Measurements from ENCODE around the gene METTL22. TPM values are rescaled to one million over a fixed set of nuclear protein-coding genes. Genes with fewer than 3 reads are reported as not detected.

The METTL22 gene, protein sequence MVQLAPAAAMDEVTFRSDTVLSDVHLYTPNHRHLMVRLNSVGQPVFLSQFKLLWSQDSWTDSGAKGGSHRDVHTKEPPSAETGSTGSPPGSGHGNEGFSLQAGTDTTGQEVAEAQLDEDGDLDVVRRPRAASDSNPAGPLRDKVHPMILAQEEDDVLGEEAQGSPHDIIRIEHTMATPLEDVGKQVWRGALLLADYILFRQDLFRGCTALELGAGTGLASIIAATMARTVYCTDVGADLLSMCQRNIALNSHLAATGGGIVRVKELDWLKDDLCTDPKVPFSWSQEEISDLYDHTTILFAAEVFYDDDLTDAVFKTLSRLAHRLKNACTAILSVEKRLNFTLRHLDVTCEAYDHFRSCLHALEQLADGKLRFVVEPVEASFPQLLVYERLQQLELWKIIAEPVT
- total RNA-seq: 10 to 100 TPM; 14.2 to 20.5 TPM
- polyA plus RNA-seq (ENCODE audit: insufficient read length in 2 of 2): 10 to 100 TPM; 21.8 to 31.2 TPM
- long read RNA-seq, donor 1, full-length matches to known transcripts: 6 of 6 reads
- long read RNA-seq, donor 1, partial matches to known transcripts: 0 of 6 reads
- long read RNA-seq, donor 1, other reads (novel, unspliced or antisense): 0 of 6 reads
- long read RNA-seq, donor 2, partial matches to known transcripts: 0 of 1 reads
- long read RNA-seq, donor 2, other reads (novel, unspliced or antisense): 0 of 1 reads
- long read RNA-seq, donor 3: 0 reads
- long read RNA-seq, donor 4, full-length matches to known transcripts: 3 of 3 reads
- long read RNA-seq, donor 4, partial matches to known transcripts: 0 of 3 reads
- long read RNA-seq, donor 4, other reads (novel, unspliced or antisense): 0 of 3 reads

DNA sequence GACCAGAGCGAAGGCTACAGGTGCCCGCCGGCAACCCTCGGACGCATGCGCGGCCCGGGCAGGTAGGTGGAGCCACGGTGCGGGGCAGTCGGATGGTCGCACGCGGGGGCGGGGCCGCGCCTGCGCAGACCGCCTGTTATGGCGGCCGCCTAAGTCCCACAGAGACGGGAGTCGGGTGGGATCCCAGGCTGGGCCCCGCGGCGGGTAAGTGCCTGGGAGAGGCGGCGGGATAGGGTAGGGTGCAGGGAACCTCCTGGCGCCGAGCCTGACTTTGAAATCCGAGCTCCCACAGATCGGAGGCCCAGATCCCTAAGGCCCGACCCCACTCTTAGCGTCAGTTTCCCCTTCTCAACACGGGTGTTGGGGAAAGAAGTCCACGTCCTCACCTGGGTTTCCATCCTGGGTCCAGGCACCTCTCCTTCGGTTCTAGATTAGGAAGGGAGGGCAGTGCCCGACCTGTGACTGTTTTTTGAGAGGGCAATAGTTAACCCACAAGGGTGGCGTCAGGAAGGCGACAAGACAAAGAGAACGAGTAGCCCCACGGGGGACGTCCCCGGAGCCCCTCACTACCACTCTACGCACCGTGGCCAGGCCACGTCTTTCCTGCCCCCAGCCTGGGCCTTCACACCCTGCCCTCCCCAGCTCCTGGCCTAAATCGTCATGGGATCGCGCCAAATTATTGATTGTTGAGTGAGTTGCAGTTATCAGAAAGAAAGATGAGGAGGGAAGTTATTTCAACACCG, at the start of gene METTL22:
METTL22 (plus strand) TSS at position 127 of the 743 bp plus-strand sequence. CDS start 3,968 bp downstream, outside the sequence.
- H3K9me3 ChIP-seq (ENCODE audit: control insufficient read depth, insufficient read depth, low read length): no peaks in the 10 kb centered on the region

DNA sequence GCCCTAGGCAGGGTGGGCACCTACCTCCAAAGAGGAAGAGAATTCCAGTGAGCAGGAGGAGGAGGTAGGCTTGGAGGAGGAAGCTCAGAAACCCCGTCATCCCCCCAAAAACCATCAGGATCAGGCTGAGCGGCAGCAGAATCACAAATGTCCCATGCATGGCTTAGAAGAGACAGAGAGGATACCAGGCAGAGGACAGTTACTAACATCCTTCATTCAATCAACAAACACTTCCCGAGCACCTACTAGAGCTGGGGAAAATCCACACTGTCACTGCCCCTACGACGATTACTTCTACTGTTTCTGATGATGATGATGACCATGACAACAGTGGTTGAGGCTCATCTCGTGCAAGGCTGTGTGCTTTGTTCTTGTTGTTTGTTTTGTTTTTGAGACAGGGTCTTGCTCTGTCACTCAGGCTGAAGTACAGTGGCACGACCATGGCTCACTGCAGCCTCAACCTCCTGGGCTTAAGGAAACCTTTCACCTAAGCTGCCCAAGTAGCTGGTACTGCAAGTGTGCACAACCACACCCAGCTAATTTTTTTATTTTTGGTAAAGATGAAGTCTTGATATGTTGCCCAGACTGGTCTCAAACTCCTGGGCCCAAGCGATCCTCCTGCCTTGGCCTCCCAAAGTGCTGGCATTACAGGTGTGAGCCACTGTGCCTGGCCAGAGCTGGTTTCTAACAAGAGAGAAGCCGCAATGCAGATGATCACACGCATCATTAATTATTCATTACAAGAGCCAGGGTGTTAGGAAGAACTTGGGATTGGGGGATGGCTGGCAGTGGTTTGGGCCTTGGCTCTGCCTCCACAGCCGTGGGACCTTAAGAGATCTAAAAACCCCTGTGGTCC, 49.2 kb upstream of the METTL22 start:
- H3K4me1 ChIP-seq (ENCODE audit: control insufficient read depth, insufficient read depth, low read length): peaks cover 41% of the 10 kb centered on the region
- WGBS (ENCODE audit: insufficient coverage): 54% methylated on average over 5 of the region's 11 CpGs
- no peak overlapping the region for H3K27ac ChIP-seq (ENCODE audit: low read depth, low read length)

More for the DNA sequence above, at the start of gene METTL22:
- H3K4me1 ChIP-seq (ENCODE audit: control insufficient read depth, insufficient read depth, low read length): peaks cover 2% of the 10 kb centered on the region
- WGBS (ENCODE audit: insufficient coverage): under 1% methylated on average over 38 of the region's 51 CpGs
- peaks cover 18% of the 10 kb centered on the region for H3K36me3 ChIP-seq (ENCODE audit: control insufficient read depth, insufficient read depth, low read length)
- peak within 1 kb of the TSS; percentile 91 for H3K4me3 ChIP-seq (ENCODE audit: low read depth, low read length)
- H3K27ac ChIP-seq (ENCODE audit: low read depth, low read length): peak within 1 kb of the TSS; percentile 69
- peak; percentile 66 to 97 (median 86) for DNase-seq (ENCODE audit: low read depth in 4 of 6, low spot score in 6 of 6)
- no peaks in the 10 kb centered on the region for H3K27me3 ChIP-seq (ENCODE audit: control insufficient read depth, insufficient read depth, low read length)

DNA sequence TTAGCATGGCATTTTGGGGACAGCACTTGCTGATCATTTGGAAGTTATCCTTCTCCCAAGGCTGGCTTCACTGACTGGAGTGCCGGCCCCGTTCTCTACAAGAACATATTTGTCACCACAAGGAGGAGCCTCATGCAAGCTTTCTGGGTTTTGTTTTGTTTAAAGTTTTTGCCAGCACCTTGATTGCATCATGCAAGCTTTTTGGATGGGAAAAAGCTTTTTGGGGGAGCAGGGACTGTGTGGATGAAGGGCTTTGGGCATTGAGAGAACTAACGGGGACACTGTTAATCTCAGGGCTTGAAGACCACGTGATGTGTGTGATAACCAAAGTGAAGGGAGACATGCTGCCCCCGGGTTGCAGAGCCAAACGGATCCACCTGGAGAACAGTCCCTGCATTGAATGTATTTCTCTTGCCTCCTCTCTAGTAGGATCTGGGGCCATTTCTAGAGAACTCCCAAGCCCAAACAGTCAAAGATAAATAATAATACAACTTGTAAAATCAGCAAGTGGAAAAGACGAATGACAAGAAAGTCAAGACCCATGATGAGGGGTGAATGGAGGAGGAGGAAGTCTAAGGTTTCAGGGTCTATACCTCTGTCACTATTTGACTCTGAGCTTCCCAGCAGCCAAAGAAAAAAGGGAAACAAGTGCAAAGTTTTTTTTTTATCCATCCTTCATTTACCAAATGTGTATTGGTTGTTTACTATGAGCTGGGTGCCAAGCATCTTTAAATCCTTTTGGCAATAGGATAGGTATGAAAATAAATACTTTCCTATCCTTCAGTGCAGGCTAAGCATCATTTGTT, 48.4 kb upstream of the METTL22 start:
- peaks cover 9% of the 10 kb centered on the region for H3K27me3 ChIP-seq (ENCODE audit: control insufficient read depth, insufficient read depth, low read length)
- WGBS (ENCODE audit: insufficient coverage): 40% methylated on average over 2 of the region's 7 CpGs
- H3K4me1 ChIP-seq (ENCODE audit: control insufficient read depth, insufficient read depth, low read length): peaks cover 34% of the 10 kb centered on the region
- no peak overlapping the region for H3K4me3 ChIP-seq (ENCODE audit: low read depth, low read length)
- no peaks in the 10 kb centered on the region for H3K36me3 ChIP-seq (ENCODE audit: control insufficient read depth, insufficient read depth, low read length)
- DNase-seq (ENCODE audit: low read depth in 4 of 6, low spot score in 6 of 6): peak in 4 of 6 donors; percentile 22 to 80 (median 40)
- H3K27ac ChIP-seq (ENCODE audit: low read depth, low read length): no peak overlapping the region
- no peaks in the 10 kb centered on the region for H3K9me3 ChIP-seq (ENCODE audit: control insufficient read depth, insufficient read depth, low read length)

More for the DNA sequence above, 49.2 kb upstream of the METTL22 start:
- H3K27me3 ChIP-seq (ENCODE audit: control insufficient read depth, insufficient read depth, low read length): peaks cover 9% of the 10 kb centered on the region
- H3K36me3 ChIP-seq (ENCODE audit: control insufficient read depth, insufficient read depth, low read length): no peaks in the 10 kb centered on the region
- DNase-seq (ENCODE audit: low read depth in 4 of 6, low spot score in 6 of 6): no peak
- no peaks in the 10 kb centered on the region for H3K9me3 ChIP-seq (ENCODE audit: control insufficient read depth, insufficient read depth, low read length)
- H3K4me3 ChIP-seq (ENCODE audit: low read depth, low read length): no peak overlapping the region

DNA sequence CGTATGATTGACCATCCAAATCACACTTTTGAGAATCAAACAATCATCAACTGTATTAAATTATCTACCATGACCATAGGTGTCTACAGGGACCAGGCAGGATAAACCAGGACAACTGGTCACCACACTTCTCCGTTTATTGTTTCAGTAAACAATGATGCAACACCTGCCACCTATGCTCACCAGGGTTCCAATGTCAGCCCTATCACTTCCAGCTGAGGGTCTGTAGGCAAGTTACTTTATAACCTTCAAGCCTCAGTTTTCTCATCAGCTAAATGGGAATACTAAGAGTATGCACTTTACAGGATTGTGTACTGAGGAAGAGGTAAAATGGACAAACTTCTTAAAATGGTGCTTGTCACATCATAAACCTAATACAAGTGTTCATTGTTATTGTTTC, 46.1 kb upstream of the METTL22 start:
- Histone ChIP-seq H3K36me3 (ENCODE audit: control insufficient read depth, insufficient read depth, low read length) (no peaks in the 10 kb centered on the region), H3K4me1 (ENCODE audit: control insufficient read depth, insufficient read depth, low read length) (peaks cover 20% of the 10 kb centered on the region), H3K9me3 (ENCODE audit: control insufficient read depth, insufficient read depth, low read length) (no peaks in the 10 kb centered on the region), H3K27ac (ENCODE audit: low read depth, low read length) (no peak overlapping the region), H3K27me3 (ENCODE audit: control insufficient read depth, insufficient read depth, low read length) (no peaks in the 10 kb centered on the region), H3K4me3 (ENCODE audit: low read depth, low read length) (no peak overlapping the region)
- 88% methylated on average over 1 of the region's 2 CpGs for WGBS (ENCODE audit: insufficient coverage)
- no peak for DNase-seq (ENCODE audit: low read depth in 4 of 6, low spot score in 6 of 6)

DNA sequence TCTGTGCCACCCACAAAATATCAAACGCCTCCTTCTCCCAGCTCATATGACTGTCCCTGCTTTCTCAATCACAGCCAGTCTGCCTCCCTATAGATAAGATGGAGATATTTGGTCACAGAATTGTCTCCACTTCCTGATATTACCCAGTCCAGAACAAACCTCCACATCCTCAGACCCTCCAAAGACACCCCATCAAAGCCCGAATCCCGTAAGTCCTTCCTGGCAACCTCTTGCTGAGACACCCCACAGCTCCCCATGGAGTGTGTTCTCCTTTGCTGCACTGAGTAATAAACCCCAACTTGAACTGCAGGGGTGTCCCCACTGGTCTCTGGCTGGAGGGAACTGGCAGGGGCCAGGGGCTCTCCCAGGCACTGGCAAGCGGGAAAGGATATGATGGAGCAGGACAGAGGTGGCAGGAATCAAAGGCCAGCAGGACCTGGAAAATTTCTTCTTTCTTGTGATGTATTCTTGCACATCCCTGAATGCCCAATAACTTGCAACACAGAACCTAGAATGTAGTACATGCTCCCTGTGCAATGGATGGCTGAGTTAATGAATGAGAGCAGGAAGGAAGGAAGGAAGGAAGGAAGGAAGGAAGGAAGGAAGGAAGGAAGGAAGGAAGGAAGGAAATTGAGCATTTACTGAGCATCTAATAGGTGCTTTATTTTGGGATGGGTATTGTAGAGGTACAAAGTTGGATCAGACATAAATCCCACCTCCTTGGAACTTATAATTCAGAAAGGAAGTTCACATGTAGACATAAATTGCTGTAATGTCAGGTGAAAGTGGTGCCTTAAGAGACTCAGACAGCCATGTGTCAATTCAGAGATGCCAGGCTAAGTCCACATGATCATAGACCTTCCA, 45.1 kb upstream of the METTL22 start:
- Histone ChIP-seq H3K36me3 (ENCODE audit: control insufficient read depth, insufficient read depth, low read length) (no peaks in the 10 kb centered on the region), H3K9me3 (ENCODE audit: control insufficient read depth, insufficient read depth, low read length) (no peaks in the 10 kb centered on the region), H3K27ac (ENCODE audit: low read depth, low read length) (no peak overlapping the region), H3K4me1 (ENCODE audit: control insufficient read depth, insufficient read depth, low read length) (peaks cover 16% of the 10 kb centered on the region), H3K27me3 (ENCODE audit: control insufficient read depth, insufficient read depth, low read length) (no peaks in the 10 kb centered on the region), H3K4me3 (ENCODE audit: low read depth, low read length) (no peak overlapping the region)
- DNase-seq (ENCODE audit: low read depth in 4 of 6, low spot score in 6 of 6): no peak
- whole genome bisulfite sequencing (ENCODE audit: insufficient coverage): 83% methylated on average over 3 of the region's 4 CpGs

DNA sequence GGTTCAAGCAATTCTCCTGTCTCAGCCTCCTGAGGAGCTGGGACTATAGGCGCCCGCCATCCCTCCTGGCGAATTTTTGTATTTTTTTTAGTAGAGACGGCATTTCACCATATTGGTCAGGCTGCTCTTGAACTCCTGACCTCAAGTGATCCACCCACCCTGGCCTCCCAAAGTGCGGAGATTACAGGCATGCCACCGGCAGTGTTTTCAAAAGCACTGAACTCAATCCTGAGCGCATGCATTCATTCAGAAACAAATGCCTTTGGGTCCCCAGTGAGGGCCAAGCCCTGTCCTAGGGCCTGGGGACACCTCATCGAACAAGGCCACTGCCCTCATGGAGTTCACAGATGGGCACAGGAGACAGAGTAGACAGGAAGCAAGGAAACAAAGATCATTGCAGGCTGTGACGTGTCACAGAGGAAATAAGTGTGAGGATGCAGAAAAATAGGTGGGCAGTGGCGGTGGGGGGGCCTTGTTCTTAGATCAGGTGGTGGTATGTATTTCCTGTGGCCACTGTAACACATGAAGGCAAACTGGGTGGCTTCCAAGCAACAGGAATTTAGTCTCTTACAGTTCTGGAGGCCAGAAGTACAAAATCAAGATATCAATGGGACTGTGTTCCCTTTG, 43.7 kb upstream of the METTL22 start:
- Histone ChIP-seq H3K36me3 (ENCODE audit: control insufficient read depth, insufficient read depth, low read length) (no peaks in the 10 kb centered on the region), H3K27me3 (ENCODE audit: control insufficient read depth, insufficient read depth, low read length) (no peaks in the 10 kb centered on the region), H3K4me1 (ENCODE audit: control insufficient read depth, insufficient read depth, low read length) (peaks cover 3% of the 10 kb centered on the region), H3K4me3 (ENCODE audit: low read depth, low read length) (no peak overlapping the region), H3K27ac (ENCODE audit: low read depth, low read length) (no peak overlapping the region), H3K9me3 (ENCODE audit: control insufficient read depth, insufficient read depth, low read length) (no peaks in the 10 kb centered on the region)
- 83% methylated on average over 10 of the region's 10 CpGs for WGBS (ENCODE audit: insufficient coverage)
- no peak for DNase-seq (ENCODE audit: low read depth in 4 of 6, low spot score in 6 of 6)

DNA sequence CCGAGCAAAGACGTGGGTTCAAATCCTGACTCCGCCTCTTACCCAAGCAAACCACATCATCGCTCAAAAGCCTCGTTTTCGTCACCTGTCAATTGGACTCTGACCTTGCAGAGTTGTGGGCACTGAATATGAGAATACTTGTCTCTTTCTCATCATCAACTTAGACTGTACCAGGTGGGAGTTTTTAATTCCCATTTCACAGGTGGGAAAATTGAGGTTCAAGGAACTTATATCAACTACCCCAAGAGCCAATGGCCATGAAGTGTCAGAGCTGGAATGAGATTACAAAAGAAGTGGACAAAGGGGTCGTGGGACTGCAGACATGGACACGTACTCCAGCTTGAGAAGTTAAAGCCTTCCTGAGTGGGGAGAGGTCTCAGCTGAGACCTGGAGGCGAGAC, 41.9 kb upstream of the METTL22 start:
- Histone ChIP-seq H3K36me3 (ENCODE audit: control insufficient read depth, insufficient read depth, low read length) (no peaks in the 10 kb centered on the region), H3K4me1 (ENCODE audit: control insufficient read depth, insufficient read depth, low read length) (no peaks in the 10 kb centered on the region), H3K9me3 (ENCODE audit: control insufficient read depth, insufficient read depth, low read length) (no peaks in the 10 kb centered on the region), H3K27me3 (ENCODE audit: control insufficient read depth, insufficient read depth, low read length) (no peaks in the 10 kb centered on the region), H3K4me3 (ENCODE audit: low read depth, low read length) (no peak overlapping the region), H3K27ac (ENCODE audit: low read depth, low read length) (no peak overlapping the region)
- DNase-seq (ENCODE audit: low read depth in 4 of 6, low spot score in 6 of 6): no peak
- 89% methylated on average over 3 of the region's 9 CpGs for WGBS (ENCODE audit: insufficient coverage)

Data from spinal cord (tissue), 10 donors.